Tibial artery (tissue), 4 donors: Measurements from ENCODE around the gene HYAL3.

Experiments
- DNase-seq, 2 donors: peaks; one replicate each; pipeline ENCODE4 v3.0.0-alpha.2; 2019
- H3K27ac ChIP-seq, 2 donors: fragments of 200-600 bp; sonication (generic) in 1 of 2; 1 replicate in 1 of 2; 2 replicates in 1 of 2; pipeline ENCODE4 v1.5.1; 2018 to 2019; ENCODE audit warnings: mild to moderate bottlenecking in 1 of 2
- H3K27me3 ChIP-seq, 2 donors: fragments of 200-600 bp; sonication (generic) in 1 of 2; one replicate each; pipeline versions ENCODE4 v1.5.1 to v1.6.0; 2016 to 2019
- H3K36me3 ChIP-seq, 3 donors: fragments of 200-600 bp; sonication (generic) in 2 of 3; one replicate each; pipeline ENCODE4 v1.5.1; 2016 to 2019; ENCODE audit warnings: mild to moderate bottlenecking in 2 of 3
- H3K4me1 ChIP-seq, 4 donors: fragments of 200-600 bp; sonication (generic) in 2 of 4; 1 replicate in 3 of 4; 2 replicates in 1 of 4; pipeline ENCODE4 v1.5.1; 2016 to 2019
- H3K4me3 ChIP-seq, 2 donors: fragments of 200-600 bp; sonication (generic) in 1 of 2; 1 replicate in 1 of 2; 2 replicates in 1 of 2; pipeline ENCODE4 v1.5.1; 2018 to 2019; ENCODE audit warnings: mild to moderate bottlenecking in 2 of 2
- H3K9me3 ChIP-seq, 3 donors: fragments of 200-600 bp; sonication (generic) in 1 of 3; one replicate each; pipeline ENCODE4 v1.5.1; 2016 to 2019
- intact Hi-C: fragments of 100-400 bp; cut with DNase I; formaldehyde crosslinking; loops from one replicate; pipeline ENCODE4 v1.15.0; 2023; ENCODE audit warnings: low total_unique reads
- TF ChIP-seq, protein P1 (sequence below), 2 experiments: fragments of 200-600 bp in 1 of 2; fragments of 450-650 bp in 1 of 2; IDR thresholded peaks; one replicate each; pipeline ENCODE4 v1.5.1; 2017 to 2019; ENCODE audit warnings: antibody characterized with exemption in 2 of 2, mild to moderate bottlenecking in 1 of 2, moderate library complexity in 1 of 2

Gene HYAL3

DNA sequence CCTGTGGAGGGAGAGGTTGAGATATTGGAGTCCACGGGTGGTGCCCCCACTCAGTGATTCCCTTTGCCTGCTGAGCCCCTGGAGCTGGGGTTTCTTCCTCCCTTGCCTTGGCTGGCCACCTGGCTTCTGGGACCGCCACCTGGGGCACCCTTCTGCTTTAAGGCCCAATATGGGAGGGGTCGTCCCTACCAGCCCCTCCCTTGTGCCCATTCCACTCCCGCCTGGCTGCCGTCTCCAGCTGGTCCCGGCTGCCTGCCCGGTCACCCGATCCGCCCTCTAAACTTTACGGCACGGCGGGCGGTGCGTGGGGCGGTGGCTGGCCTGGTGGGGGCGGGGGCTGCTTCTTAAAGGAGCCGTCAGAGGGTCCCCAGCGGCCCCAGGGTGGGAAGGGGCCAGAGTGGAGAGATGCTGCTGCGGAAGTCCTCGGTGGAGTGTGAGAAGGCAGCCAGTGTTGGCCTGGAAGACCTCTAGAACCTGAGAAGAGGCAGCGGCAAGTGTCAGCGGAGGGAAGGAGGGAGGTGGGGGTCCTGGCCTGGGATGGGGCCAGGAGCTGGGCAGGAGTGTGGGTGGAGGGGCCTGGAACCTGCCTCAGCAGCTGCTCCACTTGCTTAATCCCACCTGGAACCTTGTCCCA lies 31.8 kb downstream of the HYAL3 start:
- H3K27ac ChIP-seq = peak overlapping the region; percentile 96 to 98
- intact Hi-C loops = no loop called here
- no peaks in the 10 kb centered on the region for H3K9me3 ChIP-seq
- peak; percentile 60 to 88 for DNase-seq
- no peaks in the 10 kb centered on the region for H3K27me3 ChIP-seq
- H3K36me3 ChIP-seq = no peaks in the 10 kb centered on the region
- peaks cover 8 to 81% (median 74%) of the 10 kb centered on the region in 4 donors for H3K4me1 ChIP-seq
- TF ChIP-seq, protein P1, sequence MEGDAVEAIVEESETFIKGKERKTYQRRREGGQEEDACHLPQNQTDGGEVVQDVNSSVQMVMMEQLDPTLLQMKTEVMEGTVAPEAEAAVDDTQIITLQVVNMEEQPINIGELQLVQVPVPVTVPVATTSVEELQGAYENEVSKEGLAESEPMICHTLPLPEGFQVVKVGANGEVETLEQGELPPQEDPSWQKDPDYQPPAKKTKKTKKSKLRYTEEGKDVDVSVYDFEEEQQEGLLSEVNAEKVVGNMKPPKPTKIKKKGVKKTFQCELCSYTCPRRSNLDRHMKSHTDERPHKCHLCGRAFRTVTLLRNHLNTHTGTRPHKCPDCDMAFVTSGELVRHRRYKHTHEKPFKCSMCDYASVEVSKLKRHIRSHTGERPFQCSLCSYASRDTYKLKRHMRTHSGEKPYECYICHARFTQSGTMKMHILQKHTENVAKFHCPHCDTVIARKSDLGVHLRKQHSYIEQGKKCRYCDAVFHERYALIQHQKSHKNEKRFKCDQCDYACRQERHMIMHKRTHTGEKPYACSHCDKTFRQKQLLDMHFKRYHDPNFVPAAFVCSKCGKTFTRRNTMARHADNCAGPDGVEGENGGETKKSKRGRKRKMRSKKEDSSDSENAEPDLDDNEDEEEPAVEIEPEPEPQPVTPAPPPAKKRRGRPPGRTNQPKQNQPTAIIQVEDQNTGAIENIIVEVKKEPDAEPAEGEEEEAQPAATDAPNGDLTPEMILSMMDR (IDR thresholded peaks at IDR 0.05) = no peak
- peak overlapping the region; percentile 65 to 66 for H3K4me3 ChIP-seq

DNA sequence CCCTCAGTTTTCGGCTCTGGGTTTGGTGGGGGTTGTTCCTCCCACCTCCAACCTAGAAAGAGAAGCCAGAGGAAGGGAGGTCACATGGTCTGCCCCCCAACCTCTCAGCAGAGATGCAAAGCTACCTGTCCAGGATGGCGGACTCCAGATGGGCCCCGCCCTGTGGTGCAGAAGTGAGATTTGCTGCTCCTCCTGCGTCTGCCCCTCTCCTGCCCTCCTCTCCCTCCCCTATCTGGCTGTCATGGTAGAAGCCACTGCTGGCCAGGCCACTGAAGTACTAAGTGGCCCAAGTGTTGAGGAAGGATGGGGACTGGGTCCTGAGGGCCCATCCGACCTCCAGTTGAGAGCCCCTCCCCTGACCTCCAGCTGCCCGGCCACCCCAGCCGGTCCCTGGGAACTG lies 32.4 kb downstream of the HYAL3 start:
- Histone ChIP-seq H3K36me3 (no peaks in the 10 kb centered on the region), H3K4me1 (peaks cover 8 to 81% (median 74%) of the 10 kb centered on the region in 4 donors), H3K27me3 (no peaks in the 10 kb centered on the region), H3K27ac (peak overlapping the region; percentile 96 to 98), H3K9me3 (no peaks in the 10 kb centered on the region), H3K4me3 (peak overlapping the region; percentile 65 to 66)
- intact Hi-C loops = no loop called here
- TF ChIP-seq, protein P1 (IDR thresholded peaks at IDR 0.05) = no peak
- DNase-seq = no peak

GRCh38 chr3:50266017-50266416 lies 33.2 kb downstream of the HYAL3 start:
- no peaks in the 10 kb centered on the region for H3K9me3 ChIP-seq
- H3K36me3 ChIP-seq = no peaks in the 10 kb centered on the region
- TF ChIP-seq, protein P1 (IDR thresholded peaks at IDR 0.05) = no peak
- H3K4me3 ChIP-seq = peak overlapping the region; percentile 65 to 66
- intact Hi-C loops = no loop called here
- peak overlapping the region; percentile 96 to 98 for H3K27ac ChIP-seq
- DNase-seq = no peak
- peaks cover 8 to 88% (median 79%) of the 10 kb centered on the region in 4 donors for H3K4me1 ChIP-seq
- H3K27me3 ChIP-seq = no peaks in the 10 kb centered on the region

DNA sequence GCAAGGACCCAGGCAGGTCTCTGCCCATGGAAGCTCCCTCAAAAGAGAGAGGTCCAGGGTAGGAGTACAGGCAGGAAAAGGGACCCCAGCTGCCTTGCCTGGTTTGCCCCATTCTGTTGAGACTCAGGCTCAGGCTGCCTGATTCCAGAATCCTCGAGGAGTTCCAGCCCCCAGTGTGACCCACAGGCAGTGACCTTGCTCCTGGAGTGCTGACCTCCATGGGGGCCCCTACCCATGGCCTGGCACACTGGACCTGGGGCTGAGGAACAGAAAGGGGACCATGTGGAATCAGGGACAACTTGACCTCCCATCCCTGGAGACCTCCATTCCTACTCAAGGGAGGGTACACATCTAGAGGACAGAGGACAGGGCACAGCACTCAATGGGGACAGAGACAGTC lies 33.6 kb downstream of the HYAL3 start:
- H3K4me3 ChIP-seq = no peak overlapping the region

GRCh38 chr3:50264964-50265485 lies 34.2 kb downstream of the HYAL3 start:
- Histone ChIP-seq H3K36me3 (no peaks in the 10 kb centered on the region), H3K4me1 (peaks cover 8 to 91% (median 79%) of the 10 kb centered on the region in 4 donors), H3K4me3 (no peak overlapping the region), H3K27ac (peak overlapping the region; percentile 96 to 98), H3K9me3 (no peaks in the 10 kb centered on the region), H3K27me3 (no peaks in the 10 kb centered on the region)
- TF ChIP-seq, protein P1 (IDR thresholded peaks at IDR 0.05) = no peak
- intact Hi-C loops = no loop called here
- DNase-seq = no peak

More for the DNA sequence above, 33.6 kb downstream of the HYAL3 start:
- H3K4me1 ChIP-seq = peaks cover 8 to 91% (median 81%) of the 10 kb centered on the region in 4 donors
- H3K9me3 ChIP-seq = no peaks in the 10 kb centered on the region
- intact Hi-C loops = no loop called here
- no peak for DNase-seq
- H3K27me3 ChIP-seq = no peaks in the 10 kb centered on the region
- H3K36me3 ChIP-seq = no peaks in the 10 kb centered on the region
- TF ChIP-seq, protein P1 (IDR thresholded peaks at IDR 0.05) = no peak
- H3K27ac ChIP-seq = peak overlapping the region; percentile 96 to 98
